SK-N-SH (cell line): ENCODE measurements around the gene CLEC16A.

Source experiments
- FOXM1 ChIP-seq: IDR thresholded peaks from 2 replicates; pipeline ENCODE4 v1.4.0; 2012; ENCODE audit warnings: low read depth, mild to moderate bottlenecking
- GATA2 ChIP-seq: sonication (generic); formaldehyde crosslinking; IDR thresholded peaks from 2 replicates; pipeline ENCODE4 v1.5.0; 2020; ENCODE audit warnings: mild to moderate bottlenecking, missing genetic modification reagents
- MXI1 ChIP-seq: IDR thresholded peaks from 2 replicates; pipeline ENCODE4 v1.6.1; 2012; ENCODE audit warnings: mild to moderate bottlenecking, low read depth, low read length, improper control_type of control experiment
- RAD21 ChIP-seq: IDR thresholded peaks from 2 replicates; pipeline ENCODE4 v1.6.1; 2012; ENCODE audit warnings: mild to moderate bottlenecking, low read length
- RXRA ChIP-seq: IDR thresholded peaks from 2 replicates; pipeline ENCODE4 v1.4.0; 2012; ENCODE audit warnings: low read depth, mild to moderate bottlenecking, borderline replicate concordance
- YY1 ChIP-seq: IDR thresholded peaks from 2 replicates; pipeline ENCODE4 v1.4.0; 2012; ENCODE audit warnings: low read depth, mild to moderate bottlenecking
- TF ChIP-seq, protein P1 (sequence below): IDR thresholded peaks from 2 replicates; pipeline ENCODE4 v1.4.0; 2012; ENCODE audit warnings: low read depth
- TF ChIP-seq, protein P2 (sequence below): fragments of 200-600 bp; sonication (generic); IDR thresholded peaks from 2 replicates; pipeline ENCODE4 v1.6.1; 2017; ENCODE audit warnings: antibody characterized with exemption, mild to moderate bottlenecking, moderate library complexity
- TF ChIP-seq, protein P3 (sequence below): IDR thresholded peaks from 2 replicates; pipeline ENCODE4 v1.6.1; 2012; ENCODE audit warnings: mild to moderate bottlenecking, low read depth, low read length, moderate library complexity
- TF ChIP-seq, protein P4 (sequence below): fragments of 150-350 bp; IDR thresholded peaks from 2 replicates; pipeline ENCODE4 v1.6.1; 2017; ENCODE audit warnings: antibody characterized with exemption, low read length, low read depth, borderline replicate concordance
- TF ChIP-seq, protein P5 (sequence below): IDR thresholded peaks from 2 replicates; pipeline ENCODE4; 2012

DNA sequence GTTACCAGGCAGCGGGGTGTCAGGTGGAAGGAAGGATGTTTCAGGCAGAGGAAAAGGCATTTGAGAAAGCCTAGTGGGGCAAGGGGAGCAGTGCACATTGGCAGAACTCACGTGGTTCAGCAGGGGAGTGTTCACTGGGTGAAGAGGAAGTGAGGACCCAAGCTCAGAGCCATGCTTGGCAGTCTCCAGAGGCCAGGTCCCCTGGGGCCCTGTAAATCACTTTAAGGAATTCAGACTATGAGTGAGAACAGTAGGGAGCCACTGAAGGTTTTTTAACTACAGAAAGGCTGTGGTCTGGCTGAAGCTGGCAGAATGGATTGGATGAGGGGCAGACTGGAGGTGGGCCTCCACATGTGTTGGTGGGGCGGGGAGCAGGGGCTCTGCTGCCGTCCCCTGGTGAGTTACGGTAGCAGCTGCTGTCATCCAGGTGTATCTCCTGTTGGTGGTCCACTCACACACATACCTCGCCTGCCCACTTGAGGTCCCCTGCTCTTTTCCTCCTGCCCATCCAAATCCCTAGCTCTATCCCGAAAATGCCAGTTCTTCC is 5.1 kb downstream of the CLEC16A start:
- no peak for TF ChIP-seq RXRA
- TF ChIP-seq, protein P1, sequence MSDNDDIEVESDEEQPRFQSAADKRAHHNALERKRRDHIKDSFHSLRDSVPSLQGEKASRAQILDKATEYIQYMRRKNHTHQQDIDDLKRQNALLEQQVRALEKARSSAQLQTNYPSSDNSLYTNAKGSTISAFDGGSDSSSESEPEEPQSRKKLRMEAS: no peak
- no peak for TF ChIP-seq GATA2 (CRISPR knock-in tag)
- TF ChIP-seq, protein P2, sequence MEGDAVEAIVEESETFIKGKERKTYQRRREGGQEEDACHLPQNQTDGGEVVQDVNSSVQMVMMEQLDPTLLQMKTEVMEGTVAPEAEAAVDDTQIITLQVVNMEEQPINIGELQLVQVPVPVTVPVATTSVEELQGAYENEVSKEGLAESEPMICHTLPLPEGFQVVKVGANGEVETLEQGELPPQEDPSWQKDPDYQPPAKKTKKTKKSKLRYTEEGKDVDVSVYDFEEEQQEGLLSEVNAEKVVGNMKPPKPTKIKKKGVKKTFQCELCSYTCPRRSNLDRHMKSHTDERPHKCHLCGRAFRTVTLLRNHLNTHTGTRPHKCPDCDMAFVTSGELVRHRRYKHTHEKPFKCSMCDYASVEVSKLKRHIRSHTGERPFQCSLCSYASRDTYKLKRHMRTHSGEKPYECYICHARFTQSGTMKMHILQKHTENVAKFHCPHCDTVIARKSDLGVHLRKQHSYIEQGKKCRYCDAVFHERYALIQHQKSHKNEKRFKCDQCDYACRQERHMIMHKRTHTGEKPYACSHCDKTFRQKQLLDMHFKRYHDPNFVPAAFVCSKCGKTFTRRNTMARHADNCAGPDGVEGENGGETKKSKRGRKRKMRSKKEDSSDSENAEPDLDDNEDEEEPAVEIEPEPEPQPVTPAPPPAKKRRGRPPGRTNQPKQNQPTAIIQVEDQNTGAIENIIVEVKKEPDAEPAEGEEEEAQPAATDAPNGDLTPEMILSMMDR: no peak
- TF ChIP-seq MXI1: no peak
- TF ChIP-seq YY1: no peak
- TF ChIP-seq, protein P3, sequence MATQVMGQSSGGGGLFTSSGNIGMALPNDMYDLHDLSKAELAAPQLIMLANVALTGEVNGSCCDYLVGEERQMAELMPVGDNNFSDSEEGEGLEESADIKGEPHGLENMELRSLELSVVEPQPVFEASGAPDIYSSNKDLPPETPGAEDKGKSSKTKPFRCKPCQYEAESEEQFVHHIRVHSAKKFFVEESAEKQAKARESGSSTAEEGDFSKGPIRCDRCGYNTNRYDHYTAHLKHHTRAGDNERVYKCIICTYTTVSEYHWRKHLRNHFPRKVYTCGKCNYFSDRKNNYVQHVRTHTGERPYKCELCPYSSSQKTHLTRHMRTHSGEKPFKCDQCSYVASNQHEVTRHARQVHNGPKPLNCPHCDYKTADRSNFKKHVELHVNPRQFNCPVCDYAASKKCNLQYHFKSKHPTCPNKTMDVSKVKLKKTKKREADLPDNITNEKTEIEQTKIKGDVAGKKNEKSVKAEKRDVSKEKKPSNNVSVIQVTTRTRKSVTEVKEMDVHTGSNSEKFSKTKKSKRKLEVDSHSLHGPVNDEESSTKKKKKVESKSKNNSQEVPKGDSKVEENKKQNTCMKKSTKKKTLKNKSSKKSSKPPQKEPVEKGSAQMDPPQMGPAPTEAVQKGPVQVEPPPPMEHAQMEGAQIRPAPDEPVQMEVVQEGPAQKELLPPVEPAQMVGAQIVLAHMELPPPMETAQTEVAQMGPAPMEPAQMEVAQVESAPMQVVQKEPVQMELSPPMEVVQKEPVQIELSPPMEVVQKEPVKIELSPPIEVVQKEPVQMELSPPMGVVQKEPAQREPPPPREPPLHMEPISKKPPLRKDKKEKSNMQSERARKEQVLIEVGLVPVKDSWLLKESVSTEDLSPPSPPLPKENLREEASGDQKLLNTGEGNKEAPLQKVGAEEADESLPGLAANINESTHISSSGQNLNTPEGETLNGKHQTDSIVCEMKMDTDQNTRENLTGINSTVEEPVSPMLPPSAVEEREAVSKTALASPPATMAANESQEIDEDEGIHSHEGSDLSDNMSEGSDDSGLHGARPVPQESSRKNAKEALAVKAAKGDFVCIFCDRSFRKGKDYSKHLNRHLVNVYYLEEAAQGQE: no peak
- no peak for TF ChIP-seq FOXM1
- TF ChIP-seq, protein P4, sequence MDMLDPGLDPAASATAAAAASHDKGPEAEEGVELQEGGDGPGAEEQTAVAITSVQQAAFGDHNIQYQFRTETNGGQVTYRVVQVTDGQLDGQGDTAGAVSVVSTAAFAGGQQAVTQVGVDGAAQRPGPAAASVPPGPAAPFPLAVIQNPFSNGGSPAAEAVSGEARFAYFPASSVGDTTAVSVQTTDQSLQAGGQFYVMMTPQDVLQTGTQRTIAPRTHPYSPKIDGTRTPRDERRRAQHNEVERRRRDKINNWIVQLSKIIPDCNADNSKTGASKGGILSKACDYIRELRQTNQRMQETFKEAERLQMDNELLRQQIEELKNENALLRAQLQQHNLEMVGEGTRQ: no peak
- no peak for TF ChIP-seq RAD21
- TF ChIP-seq, protein P5, sequence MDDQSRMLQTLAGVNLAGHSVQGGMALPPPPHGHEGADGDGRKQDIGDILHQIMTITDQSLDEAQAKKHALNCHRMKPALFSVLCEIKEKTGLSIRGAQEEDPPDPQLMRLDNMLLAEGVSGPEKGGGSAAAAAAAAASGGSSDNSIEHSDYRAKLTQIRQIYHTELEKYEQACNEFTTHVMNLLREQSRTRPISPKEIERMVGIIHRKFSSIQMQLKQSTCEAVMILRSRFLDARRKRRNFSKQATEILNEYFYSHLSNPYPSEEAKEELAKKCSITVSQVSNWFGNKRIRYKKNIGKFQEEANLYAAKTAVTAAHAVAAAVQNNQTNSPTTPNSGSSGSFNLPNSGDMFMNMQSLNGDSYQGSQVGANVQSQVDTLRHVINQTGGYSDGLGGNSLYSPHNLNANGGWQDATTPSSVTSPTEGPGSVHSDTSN: no peak
